GM04504 (cell line): ENCODE data around the gene CGREF1.

ENCODE experiments used
- DNase-seq: peaks from one replicate; pipeline ENCODE4 v3.0.0-alpha.2; 2012; ENCODE audit warnings: low read depth

CGREF1 gene, protein sequence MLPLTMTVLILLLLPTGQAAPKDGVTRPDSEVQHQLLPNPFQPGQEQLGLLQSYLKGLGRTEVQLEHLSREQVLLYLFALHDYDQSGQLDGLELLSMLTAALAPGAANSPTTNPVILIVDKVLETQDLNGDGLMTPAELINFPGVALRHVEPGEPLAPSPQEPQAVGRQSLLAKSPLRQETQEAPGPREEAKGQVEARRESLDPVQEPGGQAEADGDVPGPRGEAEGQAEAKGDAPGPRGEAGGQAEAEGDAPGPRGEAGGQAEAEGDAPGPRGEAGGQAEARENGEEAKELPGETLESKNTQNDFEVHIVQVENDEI

DNA sequence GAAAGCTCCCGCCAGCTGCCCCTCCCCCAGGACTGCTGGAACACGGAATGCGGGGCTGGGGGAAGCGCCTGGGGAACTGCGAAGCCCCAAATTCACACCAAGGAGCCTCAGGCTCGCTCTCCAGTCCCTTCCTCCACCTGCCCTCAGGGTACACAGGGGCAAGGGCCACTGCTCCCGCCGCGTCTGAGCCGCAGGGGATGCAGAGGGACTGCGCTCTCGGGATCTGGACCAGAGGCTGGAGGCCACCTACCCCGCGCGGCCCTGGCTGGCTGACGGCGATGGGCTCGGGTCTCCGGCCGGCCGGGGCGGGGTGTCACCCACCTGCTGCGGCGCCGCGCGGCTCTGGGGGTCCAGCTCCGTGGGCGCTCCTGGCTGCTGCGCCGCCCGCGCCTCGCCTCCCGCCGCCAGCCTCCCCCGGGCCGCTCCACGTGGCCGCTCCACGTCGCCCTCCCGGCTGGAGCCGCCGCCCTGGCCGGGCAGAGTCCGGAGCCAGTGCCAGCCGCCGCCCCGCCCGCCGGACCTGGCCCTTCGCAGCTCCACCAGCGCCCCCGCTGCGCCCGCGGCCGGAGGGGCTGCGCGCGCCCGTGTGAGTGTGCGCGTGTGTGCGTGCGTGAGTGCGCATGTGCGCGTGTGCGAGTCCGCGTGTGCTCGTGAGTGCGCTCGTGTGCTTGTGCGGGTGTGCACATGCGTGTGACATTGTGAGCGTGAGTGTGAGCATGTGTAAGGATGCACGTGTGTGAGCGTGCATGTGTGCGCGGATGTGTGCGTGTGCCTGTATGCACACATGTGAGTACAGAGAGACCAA, at the start of gene CGREF1:
Gene CGREF1, minus strand, starts transcription at position 604 of the 805 bp plus-strand sequence. CDS start 14,762 bp downstream, outside the sequence.
- DNase-seq: no peak

DNA sequence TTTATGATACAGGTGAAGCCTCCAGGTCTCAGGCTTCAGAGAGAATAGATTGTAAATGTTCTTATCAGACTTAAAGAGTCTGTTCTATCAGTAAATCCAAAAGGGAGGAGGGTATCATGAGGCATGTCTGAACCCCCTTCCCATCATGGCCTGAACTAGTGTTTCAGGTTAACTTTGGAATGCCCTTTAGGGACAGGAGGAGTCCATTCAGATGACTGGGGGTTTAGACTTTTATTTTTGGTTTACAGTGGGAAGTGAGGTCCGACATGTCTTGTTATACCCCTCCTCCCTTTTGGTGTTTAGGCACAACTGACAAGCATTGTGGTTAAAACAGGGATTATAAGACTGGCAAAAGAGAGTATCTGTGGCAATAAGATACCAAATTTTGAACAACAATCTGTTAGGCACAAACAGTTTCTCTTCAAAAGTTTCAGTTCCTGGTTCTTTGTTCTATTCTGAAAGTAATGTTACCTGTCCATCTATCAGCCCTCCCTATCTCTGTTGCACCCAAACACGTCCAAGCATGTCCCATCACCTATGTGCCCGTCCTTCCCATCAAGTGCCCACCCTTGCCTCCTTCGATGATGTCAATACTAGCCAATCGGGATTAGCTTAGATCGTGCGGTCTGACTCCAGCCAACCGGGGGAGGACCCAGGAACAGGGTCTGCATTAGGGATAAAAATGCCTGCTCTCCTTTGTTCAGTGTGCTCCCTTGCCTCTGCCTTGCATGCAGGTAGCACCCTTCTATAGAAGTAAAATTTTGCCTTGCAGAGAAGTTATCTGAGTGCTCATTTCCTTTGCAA, 46.2 kb upstream of the CGREF1 start:
- no peak for DNase-seq

DNA sequence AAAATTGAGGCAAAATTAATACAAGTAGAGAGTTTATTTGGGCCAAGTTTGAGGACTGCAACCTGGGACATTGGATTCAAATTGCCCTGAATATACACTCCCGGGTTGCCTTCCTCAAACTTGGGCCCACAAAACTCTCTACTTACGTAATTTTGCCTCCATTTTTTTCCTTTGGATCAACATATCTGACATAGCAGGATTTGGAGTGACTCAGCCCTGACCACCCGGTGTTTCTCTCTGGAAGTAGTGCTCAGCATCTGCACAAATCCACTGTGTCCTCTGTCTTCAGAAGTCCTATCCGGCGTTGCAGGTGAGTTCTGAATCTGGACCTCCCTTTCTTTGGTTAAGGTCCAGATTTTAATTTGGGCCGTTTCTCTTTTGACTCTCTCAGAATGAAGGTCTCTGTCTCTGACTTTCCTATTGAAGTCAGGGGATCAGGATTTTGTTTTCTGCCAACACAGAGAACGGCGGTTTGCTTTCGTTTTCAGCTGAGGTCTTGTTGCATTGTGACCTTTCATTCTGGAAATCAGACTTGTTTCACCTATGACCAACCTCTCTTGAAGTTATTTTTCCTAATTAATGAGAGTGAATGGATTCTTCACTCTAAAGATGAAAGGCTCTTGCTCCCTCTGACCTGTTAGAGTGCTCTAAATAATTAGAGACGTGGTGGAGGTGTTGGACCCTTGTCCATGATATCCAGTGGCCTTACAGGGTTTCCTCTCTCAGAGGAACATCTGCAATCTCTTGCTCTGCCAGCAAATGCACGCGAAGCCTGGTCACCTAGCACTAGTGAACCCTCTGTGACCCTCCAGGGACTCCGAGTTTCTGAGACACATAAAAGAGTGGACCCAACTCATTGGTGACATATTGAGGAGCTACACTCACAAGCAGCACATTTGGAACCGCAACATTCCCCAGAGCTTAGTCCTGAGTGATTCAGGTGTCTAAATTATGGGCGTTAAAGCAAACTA, 43.5 kb upstream of the CGREF1 start:
- DNase-seq: no peak

GRCh38 chr2:27160191-27160590, 41.3 kb upstream of the CGREF1 start:
- DNase-seq: no peak

- DNase-seq: no peak
Observed at GRCh38 chr2:27159271-27159670, 40.3 kb upstream of the CGREF1 start.

DNA sequence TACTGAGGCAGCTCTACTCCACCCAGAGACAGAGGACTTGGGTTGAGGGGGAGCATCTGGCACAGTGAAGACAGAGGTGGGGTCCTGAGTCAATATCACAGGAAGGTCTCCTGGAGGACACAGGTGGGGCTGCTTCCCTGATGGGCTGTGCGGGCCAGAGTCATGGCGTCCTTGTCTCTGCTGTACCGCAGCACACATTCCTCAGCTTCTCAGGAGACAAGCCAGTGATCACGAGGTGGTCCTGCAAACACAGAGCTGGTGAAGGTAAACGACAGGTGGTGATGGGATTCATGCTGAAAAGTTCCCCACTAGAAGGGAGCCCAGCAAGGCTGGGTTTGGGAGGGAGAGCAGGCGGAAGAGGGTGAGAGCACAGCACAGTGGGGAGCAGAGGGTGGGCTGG, 39.5 kb upstream of the CGREF1 start:
- DNase-seq: no peak

- no peak for DNase-seq
Observed at GRCh38 chr2:27155069-27155520, 36.2 kb upstream of the CGREF1 start.

- no peak for DNase-seq
Observed at GRCh38 chr2:27154488-27154887, 35.6 kb upstream of the CGREF1 start.

DNA sequence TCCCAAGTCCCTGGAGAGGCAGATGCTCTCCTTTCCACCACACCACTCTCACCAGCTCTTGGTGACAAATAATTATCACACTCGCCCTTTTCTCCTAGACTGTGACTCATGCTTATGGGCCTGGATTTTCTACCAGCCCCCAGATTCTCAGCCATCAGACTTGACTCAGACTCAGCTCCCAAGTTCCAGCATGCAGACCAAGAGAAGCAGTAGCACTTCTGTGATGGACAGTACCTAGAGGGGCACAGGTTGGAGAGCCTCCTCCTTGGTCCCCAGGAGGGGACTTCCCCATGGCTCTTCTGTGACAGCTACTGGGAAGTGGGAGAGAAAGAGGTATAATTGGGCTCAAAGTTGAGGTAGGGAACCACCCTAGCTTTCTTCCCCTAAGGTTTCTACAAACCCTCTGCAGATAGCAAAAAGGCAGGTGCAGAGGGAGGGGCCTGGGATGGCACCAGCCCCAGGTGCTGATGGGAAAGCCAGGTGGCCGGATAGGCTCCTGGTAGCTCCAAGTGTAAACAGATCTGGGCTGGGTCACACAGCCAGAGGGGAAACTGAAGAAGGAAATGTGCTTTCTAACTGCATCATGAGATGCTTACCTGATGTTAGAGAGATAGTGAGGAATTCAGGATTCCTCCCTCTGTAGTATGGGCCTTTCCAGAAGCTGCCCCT, 34.0 kb upstream of the CGREF1 start:
- DNase-seq: no peak

DNA sequence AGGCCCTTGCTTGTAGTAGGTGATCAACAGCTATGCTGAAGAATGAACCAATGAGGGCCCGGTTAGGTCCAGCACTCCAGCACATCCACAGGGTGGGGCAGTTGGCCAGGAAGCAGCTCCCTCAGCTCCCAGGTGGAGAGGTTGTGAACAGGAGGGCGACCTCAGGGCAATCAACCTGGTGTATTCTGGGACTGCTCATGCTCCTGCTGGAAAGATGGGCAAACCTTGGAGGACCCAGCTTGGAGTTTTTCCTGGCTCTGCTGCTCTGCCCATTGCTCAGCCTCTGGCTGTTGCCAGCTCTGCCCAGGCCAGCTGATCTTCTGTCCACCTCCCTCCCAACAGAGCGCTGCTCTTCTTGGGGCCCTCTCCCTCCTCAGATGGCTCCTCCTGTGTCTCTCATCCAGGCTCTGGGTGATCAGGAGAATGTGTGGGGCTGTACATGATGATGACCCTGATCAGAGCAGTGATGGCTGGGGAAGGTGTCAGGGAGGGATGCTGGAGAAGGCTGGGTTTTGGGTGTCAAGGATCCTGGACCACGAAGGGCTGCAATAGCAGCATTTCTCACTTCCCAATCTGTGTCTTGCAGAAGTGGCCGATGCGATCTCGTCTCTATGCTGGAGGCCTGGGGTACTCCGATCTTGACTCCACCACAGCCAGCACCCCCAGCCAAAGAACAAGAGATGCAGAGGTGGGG, 33.3 kb upstream of the CGREF1 start:
- no peak for DNase-seq

DNA sequence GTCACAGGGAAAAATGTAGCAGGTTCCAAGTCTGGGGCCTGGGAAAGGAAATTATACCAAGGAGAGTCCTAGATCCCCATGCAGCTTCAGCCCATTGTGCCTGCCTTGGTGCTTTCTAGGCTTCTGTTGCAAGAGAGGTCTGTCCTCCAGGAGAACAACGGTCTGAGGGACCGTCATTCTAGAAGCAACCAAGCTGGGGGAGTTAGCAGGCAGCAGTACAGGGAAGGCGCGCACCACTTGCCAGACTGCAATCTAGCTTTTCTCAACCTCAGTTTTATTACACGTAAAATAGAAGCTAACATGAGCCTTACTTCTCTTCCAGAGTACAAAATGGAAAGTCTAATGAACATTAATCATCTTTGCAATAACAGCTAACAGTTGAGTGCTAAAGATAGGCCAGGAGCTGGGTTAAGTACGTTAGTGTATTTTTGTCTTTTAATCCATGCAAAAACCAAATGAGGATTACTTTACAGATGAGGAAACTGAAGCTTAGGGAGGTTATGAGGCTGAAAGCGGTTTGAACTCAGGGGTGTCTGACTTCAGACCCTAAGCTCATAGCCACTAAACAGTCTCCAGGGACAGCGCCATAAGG, 31.8 kb upstream of the CGREF1 start:
- no peak for DNase-seq

- DNase-seq: no peak
Observed at GRCh38 chr2:27149570-27150405, 30.9 kb upstream of the CGREF1 start.

GRCh38 chr2:27148801-27149439, 30.0 kb upstream of the CGREF1 start, which contains the start of gene TCF23:
TCF23 (plus strand) TSS chr2:27149004; CDS start chr2:27149134, 130 bp downstream.
- DNase-seq: no peak

- DNase-seq: no peak
Observed at GRCh38 chr2:27147935-27148334, 29.0 kb upstream of the CGREF1 start.

- no peak for DNase-seq
Observed at GRCh38 chr2:27145682-27146081, 26.8 kb upstream of the CGREF1 start.

- DNase-seq: no peak
Observed at GRCh38 chr2:27143285-27143684, 24.4 kb upstream of the CGREF1 start.

DNA sequence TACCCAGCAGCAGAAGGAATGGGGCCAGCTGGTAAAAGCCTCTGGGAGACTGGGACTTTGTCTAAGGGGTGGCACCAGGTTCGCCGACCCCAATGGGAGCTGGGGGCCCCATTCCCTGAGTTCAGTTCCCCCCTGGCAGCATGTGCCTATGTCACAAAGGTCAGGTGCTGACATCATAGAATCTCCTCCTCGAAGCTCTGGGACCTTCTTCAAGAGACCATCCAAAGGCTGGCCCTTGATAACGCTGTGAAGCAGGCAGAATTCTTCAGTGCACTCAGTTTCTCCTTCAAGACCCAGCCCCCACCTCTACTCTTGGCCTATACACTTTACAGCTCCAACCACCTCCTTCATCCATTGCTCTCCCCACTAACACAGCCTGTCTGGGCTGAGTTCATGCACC, 20.4 kb upstream of the CGREF1 start, which contains the start of gene PRR30:
Gene PRR30, minus strand, starts transcription at position 101 of the 400 bp plus-strand sequence. CDS start 1,081 bp downstream, outside the sequence.
- DNase-seq: no peak

GRCh38 chr2:27138111-27138510, 19.2 kb upstream of the CGREF1 start:
- DNase-seq: no peak
